ENCODE data around the gene TPRA1. TPM values are rescaled to one million over a fixed set of nuclear protein-coding genes. Genes with fewer than 3 reads are reported as not detected.

Gene TPRA1
- total RNA-seq, 1 experiment from 2014 or later: 20.0 TPM

GRCh38 chr3:127550468-127551157, 39.9 kb downstream of the TPRA1 start:
- Histone ChIP-seq H2BK15ac (ENCODE audit: low read depth, low read length) (no peak overlapping the region), H3K27ac (ENCODE audit: insufficient read length, low read depth, low read length) (no peak overlapping the region), H2BK5ac (ENCODE audit: insufficient read length, low read length) (no peak overlapping the region), H3K18ac (ENCODE audit: insufficient read length, low read depth, low read length) (no peak overlapping the region), H3K23me2 (ENCODE audit: insufficient read length, low read depth, low read length, poor library complexity, severe bottlenecking) (peaks cover 6% of the 10 kb centered on the region), H4K8ac (replicated peaks; ENCODE audit: insufficient read length, low read depth, low read length) (no peak overlapping the region), H2AFZ (ENCODE audit: low read length) (no peak overlapping the region), H3T11ph (ENCODE audit: low read length) (no peak overlapping the region), H3K4ac (ENCODE audit: low read depth, low read length) (no peak overlapping the region), H3K79me1 (ENCODE audit: insufficient read depth, low read depth, low read length, poor library complexity, severe bottlenecking) (no peaks in the 10 kb centered on the region), H2BK12ac (ENCODE audit: insufficient read length, low read depth, low read length) (no peak overlapping the region), H3K9me3 (ENCODE audit: control insufficient read depth, low read depth, low read length) (no peaks in the 10 kb centered on the region), H3K4me2 (ENCODE audit: insufficient read depth, insufficient read length, low read length) (no peak overlapping the region), H4K91ac (ENCODE audit: insufficient read length, low read depth, low read length) (no peak overlapping the region), H4K20me1 (ENCODE audit: control insufficient read depth, insufficient read depth, insufficient read length) (no peaks in the 10 kb centered on the region), H3K9ac (ENCODE audit: extremely low read depth, insufficient read length, low read length) (no peak overlapping the region), H3K56ac (ENCODE audit: insufficient read length, low read depth, low read length) (no peak overlapping the region), H3K14ac (ENCODE audit: insufficient read depth, low read length) (no peak overlapping the region; the same call in 1 of the 2 replicates), H2AK5ac (ENCODE audit: insufficient read length, low read length) (no peak overlapping the region), H2BK20ac (ENCODE audit: low read depth, low read length, poor library complexity, severe bottlenecking) (no peak overlapping the region), H3K4me1 (ENCODE audit: insufficient read depth, low read length) (no peaks in the 10 kb centered on the region), H3K27me3 (ENCODE audit: insufficient read depth, low read length) (no peaks in the 10 kb centered on the region), H3K23ac (ENCODE audit: insufficient read length, low read depth, low read length) (no peak overlapping the region), H4K5ac (ENCODE audit: insufficient read length, low read depth, low read length) (no peak overlapping the region), H3K79me2 (ENCODE audit: insufficient read depth, low read length) (no peaks in the 10 kb centered on the region), H2BK120ac (ENCODE audit: low read depth, low read length, poor library complexity, severe bottlenecking) (no peak overlapping the region)
- DNase-seq: no peak
- no peaks in the 10 kb centered on the region; a peak in 1 of 5 replicates for H3K9me3 Mint-ChIP-seq
- no peak overlapping the region for H3K27ac Mint-ChIP-seq
- no peak overlapping the region for H3K4me3 Mint-ChIP-seq
- TF ChIP-seq CTCF (conservative IDR thresholded peaks at IDR 0.05): no peak
- no CpG with 5 or more reads among the region's 9 CpGs for WGBS (ENCODE audit: extremely low coverage, insufficient read length, low lambda C conversion rate)
- H3K27me3 Mint-ChIP-seq (ENCODE audit: low read depth): peaks cover 26% of the 10 kb centered on the region
- H3K36me3 Mint-ChIP-seq (ENCODE audit: insufficient read depth in 1 of 3, low read depth in 3 of 3): no peaks in the 10 kb centered on the region
- H3K4me1 Mint-ChIP-seq: peaks cover 10 to 27% of the 10 kb centered on the region in 2 experiments

All from H9 (cell line).